ENCODE results near the gene CCSER1. TPM values are rescaled to one million over a fixed set of nuclear protein-coding genes. Genes with fewer than 3 reads are reported as not detected.
"Not testable (repeated sequence)": the region's sequence is repeated elsewhere in the genome, so short reads cannot be mapped to it uniquely, and the experiment has no call there.

CCSER1 gene
- total RNA-seq, 6 donors from 2014 or later = 4.4 to 26.1 (median 13.8) TPM

- H3K4me3 ChIP-seq = no peak overlapping the region
- no peaks in the 10 kb centered on the region for H3K36me3 ChIP-seq
- H3K9me3 ChIP-seq = no peaks in the 10 kb centered on the region
- H3K4me1 ChIP-seq = no peaks in the 10 kb centered on the region
- H3K27ac ChIP-seq = no peak overlapping the region
- WGBS, 2 donors = 19 to 23% methylated on average over 3 of the region's 3 CpGs
- H3K27me3 ChIP-seq = no peaks in the 10 kb centered on the region
- ATAC-seq (ENCODE audit: low FRiP score in 2 of 2) = no peak
- TF ChIP-seq CTCF (IDR thresholded peaks at IDR 0.05) = peak in 3 of 6 experiments; percentile 37 to 43 (median 38)
- TF ChIP-seq POLR2AphosphoS5 (IDR thresholded peaks at IDR 0.05) = no peak
- DNase-seq = no peak
These were observed 230.0 kb downstream of the CCSER1 start for GRCh38 chr4:90357117-90357710.

- H3K27me3 ChIP-seq = no peaks in the 10 kb centered on the region
- DNase-seq (no peak), ATAC-seq (ENCODE audit: low FRiP score in 2 of 2) (no peak)
- H3K36me3 ChIP-seq = no peaks in the 10 kb centered on the region
- H3K4me1 ChIP-seq = no peaks in the 10 kb centered on the region
- H3K27ac ChIP-seq = no peak overlapping the region
- TF ChIP-seq EP300 (IDR thresholded peaks at IDR 0.05) (no peak), CTCF (IDR thresholded peaks at IDR 0.05) (no peak), POLR2AphosphoS5 (IDR thresholded peaks at IDR 0.05) (no peak), POLR2A (IDR thresholded peaks at IDR 0.05) (no peak)
- H3K9me3 ChIP-seq = no peaks in the 10 kb centered on the region
- no peak overlapping the region for H3K4me3 ChIP-seq
- WGBS, 2 donors = 94 to 96% methylated on average over 2 of the region's 2 CpGs
These were observed 247.9 kb downstream of the CCSER1 start for GRCh38 chr4:90375081-90375480.

- H3K36me3 ChIP-seq = no peaks in the 10 kb centered on the region
- ATAC-seq (ENCODE audit: low FRiP score in 2 of 2) (no peak), DNase-seq (no peak)
- H3K9me3 ChIP-seq = no peaks in the 10 kb centered on the region
- no peak for TF ChIP-seq POLR2AphosphoS5 (IDR thresholded peaks at IDR 0.05)
- no peak for TF ChIP-seq POLR2A (IDR thresholded peaks at IDR 0.05)
- no peak for TF ChIP-seq EP300 (IDR thresholded peaks at IDR 0.05)
- H3K27me3 ChIP-seq = no peaks in the 10 kb centered on the region
- no peak overlapping the region for H3K27ac ChIP-seq
- no peak overlapping the region for H3K4me3 ChIP-seq
- no peaks in the 10 kb centered on the region for H3K4me1 ChIP-seq
- WGBS, 2 donors = 87 to 94% methylated on average over 3 of the region's 3 CpGs
These were observed 266.0 kb downstream of the CCSER1 start for GRCh38 chr4:90393215-90393614.

GRCh38 chr4:90403781-90404180, 276.6 kb downstream of the CCSER1 start:
- no peaks in the 10 kb centered on the region for H3K36me3 ChIP-seq
- no peak for ATAC-seq (ENCODE audit: low FRiP score in 2 of 2)
- TF ChIP-seq CTCF (IDR thresholded peaks at IDR 0.05) = no peak
- TF ChIP-seq POLR2A (IDR thresholded peaks at IDR 0.05) = no peak
- no peak for TF ChIP-seq POLR2AphosphoS5 (IDR thresholded peaks at IDR 0.05)
- TF ChIP-seq EP300 (IDR thresholded peaks at IDR 0.05) = no peak
- 89 to 96% methylated on average over 6 of the region's 6 CpGs for WGBS, 2 donors
- H3K4me1 ChIP-seq = no peaks in the 10 kb centered on the region
- H3K9me3 ChIP-seq = peaks cover 0 to 3% (median 0%) of the 10 kb centered on the region in 4 donors
- no peak overlapping the region for H3K4me3 ChIP-seq
- H3K27me3 ChIP-seq = no peaks in the 10 kb centered on the region
- H3K27ac ChIP-seq = no peak overlapping the region
- DNase-seq = no peak

- ATAC-seq (ENCODE audit: low FRiP score in 2 of 2) = not testable (repeated sequence)
These were observed 280.7 kb downstream of the CCSER1 start for GRCh38 chr4:90407897-90408296.

GRCh38 chr4:90412786-90413185, 285.6 kb downstream of the CCSER1 start:
- H3K27me3 ChIP-seq; DNase-seq; ATAC-seq (ENCODE audit: low FRiP score in 2 of 2); H3K36me3 ChIP-seq; H3K4me1 ChIP-seq; H3K27ac ChIP-seq; H3K9me3 ChIP-seq; H3K4me3 ChIP-seq: not testable (repeated sequence)

More at GRCh38 chr4:90407897-90408296, 280.7 kb downstream of the CCSER1 start:
- not testable (repeated sequence) for H3K27me3 ChIP-seq, H3K4me3 ChIP-seq, H3K4me1 ChIP-seq, H3K27ac ChIP-seq, H3K36me3 ChIP-seq, H3K9me3 ChIP-seq
- peak in 1 of 2 donors; percentile 6 for DNase-seq
- WGBS, 2 donors = 88 to 93% methylated on average over 9 to 11 of the region's 11 CpGs

Data from upper lobe of left lung (tissue), 6 donors.